Neural progenitor cell (in vitro differentiated cells): ENCODE measurements around the gene SMC6.

Experiments used
- CTCF ChIP-seq: fragments of 200-600 bp; sonication (generic); IDR thresholded peaks from 2 replicates; pipeline ENCODE4 v1.5.1; 2017; ENCODE audit warnings: antibody characterized with exemption, mild to moderate bottlenecking
- EZH2 ChIP-seq: fragments of 200-600 bp; sonication (generic); IDR thresholded peaks from 2 replicates; pipeline ENCODE4 v1.6.1; 2017; ENCODE audit warnings: antibody characterized with exemption, mild to moderate bottlenecking, moderate library complexity
- EZH2phosphoT487 ChIP-seq: fragments of 200-600 bp; sonication (generic); IDR thresholded peaks from 2 replicates; pipeline ENCODE4 v1.6.1; 2017; ENCODE audit warnings: antibody characterized with exemption

GRCh38 chr2:17652681-17653394 is 100.8 kb downstream of the SMC6 start:
- TF ChIP-seq EZH2 (no peak), CTCF (no peak), EZH2phosphoT487 (no peak)
